Right ventricle myocardium inferior (tissue), 1 donor: ENCODE measurements around the gene CRPPA. TPM values are rescaled to one million over a fixed set of nuclear protein-coding genes. Genes with fewer than 3 reads are reported as not detected.

ENCODE experiments used
- ATAC-seq: fragments of 200-7000 bp; cut with Tn5 transposase; one replicate; pipeline ENCODE4 v1.9.1; 2020; ENCODE audit warnings: mild to moderate bottlenecking, moderate library complexity
- DNase-seq: peaks from one replicate; pipeline ENCODE4 v3.0.0; 2021; ENCODE audit errors: missing footprints
- intact Hi-C: fragments of 100-400 bp; cut with DNase I; formaldehyde crosslinking; loops from one replicate; pipeline ENCODE4 v1.11.0; 2022
- total RNA-seq: library from RNA; stranded (reverse); fragmentation: NEBNext Ultra II Directional; extraction: Animal tissue kit (Norgen Biotek cat#: 25700); gene quantifications from one replicate; pipeline ENCODE4 v1.2.1, GENCODE V29; 2021
- donor health status: DM: no; HTN: yes; CAD: no; lungs with severe emphysema.

CRPPA gene
- total RNA-seq, 1 donor from 2014 or later, result 7.1 TPM

DNA sequence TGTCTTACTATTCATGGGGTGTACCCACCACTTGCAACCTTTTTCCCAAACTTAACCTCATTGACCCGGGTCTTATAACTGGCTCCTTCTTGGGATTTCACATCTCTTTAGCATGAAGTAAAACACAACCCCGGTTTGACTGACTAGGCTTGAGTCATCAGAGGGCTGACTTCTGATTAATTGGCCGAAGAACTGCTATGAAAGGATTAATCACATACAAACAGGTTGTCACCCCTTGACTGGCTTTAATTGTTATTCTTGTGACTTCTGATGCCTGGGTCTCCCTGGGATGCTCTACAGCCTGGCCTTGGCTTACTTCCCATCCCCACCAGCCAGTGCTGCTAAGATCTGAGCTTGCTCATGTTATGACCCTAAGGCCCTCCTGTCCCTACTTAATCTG lies 8.8 kb upstream of the CRPPA start:
- DNase-seq (no peak), ATAC-seq (no peak)
- intact Hi-C loops, result loop anchor here (10.0 kb wide), 1 partner anchor 485 kb away; no protein-coding TSS in a partner anchor

GRCh38 chr7:16428672-16429071 lies 7.3 kb upstream of the CRPPA start:
- DNase-seq (no peak), ATAC-seq (no peak)
- intact Hi-C loops, result no loop called here

GRCh38 chr7:16428182-16428581 lies 6.8 kb upstream of the CRPPA start:
- ATAC-seq (no peak), DNase-seq (no peak)
- intact Hi-C loops, result no loop called here

- ATAC-seq (no peak), DNase-seq (no peak)
- intact Hi-C loops, result loop anchor here (5.0 kb wide), 1 partner anchor 296 kb away; no protein-coding TSS in a partner anchor
Measured at GRCh38 chr7:16423761-16424160, 2.4 kb upstream of the CRPPA start.

GRCh38 chr7:16422917-16423316 lies 1.6 kb upstream of the CRPPA start:
- DNase-seq (no peak), ATAC-seq (no peak)
- intact Hi-C loops, result loop anchor here (5.0 kb wide), 1 partner anchor 296 kb away; no protein-coding TSS in a partner anchor

GRCh38 chr7:16422103-16422435 lies 731 bp upstream of the CRPPA start:
- ATAC-seq, result no peak
- intact Hi-C loops, result loop anchor here (5.0 kb wide), 1 partner anchor 295 kb away; no protein-coding TSS in a partner anchor
- DNase-seq, result no peak

- DNase-seq (peak; percentile 92), ATAC-seq (peak; percentile 96)
- intact Hi-C loops, result loop anchor here (5.0 kb wide), 1 partner anchor 293 kb away; no protein-coding TSS in a partner anchor
Measured at GRCh38 chr7:16420649-16421332, 547 bp downstream of the CRPPA start.

GRCh38 chr7:16420329-16420648 lies 1.0 kb downstream of the CRPPA start:
- ATAC-seq (no peak), DNase-seq (no peak)
- intact Hi-C loops, result loop anchor here (5.0 kb wide), 1 partner anchor 293 kb away; no protein-coding TSS in a partner anchor

DNA sequence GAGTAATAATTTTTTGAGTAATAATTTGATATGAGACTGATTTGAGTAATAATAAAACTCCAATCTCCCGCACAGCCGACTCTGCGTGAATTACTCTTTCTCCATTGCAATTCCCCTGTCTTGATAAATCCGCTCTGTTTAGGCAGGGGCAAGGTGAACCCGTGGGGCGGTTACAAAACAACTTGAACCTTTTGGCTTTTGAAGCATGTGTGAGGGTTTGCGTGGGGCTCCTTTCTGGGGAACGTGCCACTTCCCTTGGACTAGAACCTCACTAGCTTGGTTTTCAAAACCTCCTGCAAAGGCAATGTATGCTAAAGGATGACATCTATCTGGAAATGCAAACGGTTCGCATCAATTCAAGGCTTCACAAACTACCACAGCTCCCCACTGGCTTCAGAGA lies 1.5 kb downstream of the CRPPA start:
- no peak for ATAC-seq
- intact Hi-C loops, result loop anchor here (5.0 kb wide), 1 partner anchor 293 kb away; no protein-coding TSS in a partner anchor
- no peak for DNase-seq

DNA sequence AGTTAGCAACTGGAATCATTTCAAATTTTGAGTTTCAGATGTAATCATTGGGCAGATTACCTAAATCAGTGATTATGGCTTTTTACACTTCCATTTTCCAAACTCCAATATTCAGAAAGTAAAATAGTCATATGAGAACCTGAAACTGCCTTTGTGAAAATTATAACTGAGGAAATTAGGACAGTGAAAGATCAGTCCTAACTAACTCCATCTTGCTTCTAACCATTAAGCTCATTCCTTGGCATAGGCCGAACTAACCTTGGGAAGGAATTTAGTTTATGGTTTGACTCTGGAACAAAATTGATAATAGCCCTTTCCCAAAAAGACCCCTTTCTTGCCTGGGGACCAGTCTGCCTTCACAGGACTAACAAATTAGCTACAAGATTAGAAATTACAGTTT lies 2.2 kb downstream of the CRPPA start:
- no peak for ATAC-seq
- intact Hi-C loops, result no loop called here
- DNase-seq, result no peak

- intact Hi-C loops, result no loop called here
- ATAC-seq (no peak), DNase-seq (no peak)
Measured at GRCh38 chr7:16417906-16418305, 3.4 kb downstream of the CRPPA start.

DNA sequence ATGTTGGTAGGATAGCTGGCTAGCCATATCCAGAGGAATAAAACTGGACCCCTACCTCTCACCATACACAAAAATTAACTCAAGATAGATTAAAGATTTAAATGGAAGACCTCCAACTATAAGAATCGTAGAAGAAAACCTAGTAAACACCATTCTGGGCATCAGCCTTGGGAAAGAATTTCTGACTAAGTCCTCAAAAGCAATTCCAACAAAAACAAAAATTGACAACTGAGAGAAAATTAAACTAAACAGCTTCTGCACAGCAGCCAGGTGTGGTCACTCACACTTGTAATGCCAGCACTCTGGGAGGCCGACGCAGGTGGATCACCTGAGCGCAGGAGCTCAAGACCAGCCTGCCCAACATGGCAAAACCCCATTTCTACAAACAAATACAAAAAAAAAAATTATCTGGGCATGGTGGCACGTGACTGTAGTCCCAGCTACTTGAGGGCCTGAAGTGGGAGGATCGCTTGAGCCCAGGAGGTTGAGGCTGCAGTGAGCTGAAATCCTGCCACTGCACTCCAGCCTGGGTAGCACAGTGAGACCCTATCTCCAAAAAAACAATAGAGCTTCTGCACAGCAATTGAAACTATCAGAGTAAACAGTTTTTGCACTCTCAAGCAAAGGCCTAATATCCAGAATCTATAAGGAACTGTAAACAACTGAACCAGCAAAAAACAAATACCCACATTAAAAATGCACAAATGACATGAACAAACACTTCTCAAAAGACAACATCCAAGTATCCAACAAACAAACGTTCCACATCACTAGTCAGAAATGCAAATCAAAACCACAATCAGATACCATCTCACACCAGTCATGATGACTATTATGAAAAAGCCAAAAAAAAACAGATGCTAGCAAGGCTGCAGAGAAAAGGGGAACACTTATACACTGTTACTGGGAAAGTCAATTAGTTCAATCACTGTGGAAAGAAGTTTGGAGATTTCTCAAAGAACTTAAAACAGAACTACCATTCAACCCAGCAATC lies 4.8 kb downstream of the CRPPA start:
- ATAC-seq (no peak), DNase-seq (no peak)
- intact Hi-C loops, result no loop called here

GRCh38 chr7:16412274-16413254 lies 8.8 kb downstream of the CRPPA start:
- peak; percentile 95 for ATAC-seq
- intact Hi-C loops, result no loop called here
- DNase-seq, result no peak

GRCh38 chr7:16411391-16411790 lies 9.9 kb downstream of the CRPPA start:
- no peak for ATAC-seq
- DNase-seq, result no peak
- intact Hi-C loops, result no loop called here

DNA sequence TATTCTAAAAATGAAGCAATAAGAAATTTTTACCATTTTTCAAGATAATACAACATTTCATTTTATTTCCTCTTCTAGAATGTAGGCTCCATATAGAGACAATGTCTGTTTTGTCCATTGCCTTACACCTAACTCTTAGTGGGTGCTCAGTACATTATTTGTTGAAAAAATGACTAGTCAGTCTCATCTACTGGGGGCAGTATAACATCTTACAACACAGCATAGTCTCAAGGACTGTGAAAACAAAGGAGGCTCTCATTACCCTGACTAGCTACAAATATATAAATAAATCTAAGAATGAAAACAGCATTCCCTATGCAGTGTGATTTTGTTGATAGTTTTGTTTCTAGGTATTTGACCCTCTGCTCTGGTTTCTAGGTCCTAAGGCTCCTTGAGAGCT lies 11.6 kb downstream of the CRPPA start:
- intact Hi-C loops, result no loop called here
- no peak for ATAC-seq

GRCh38 chr7:16404636-16405035 lies 16.7 kb downstream of the CRPPA start:
- DNase-seq, result no peak
- no peak for ATAC-seq
- intact Hi-C loops, result no loop called here

More for the DNA sequence above, 11.6 kb downstream of the CRPPA start:
- no peak for DNase-seq

GRCh38 chr7:16403475-16403874 lies 17.9 kb downstream of the CRPPA start:
- intact Hi-C loops, result no loop called here
- no peak for ATAC-seq
- no peak for DNase-seq

DNA sequence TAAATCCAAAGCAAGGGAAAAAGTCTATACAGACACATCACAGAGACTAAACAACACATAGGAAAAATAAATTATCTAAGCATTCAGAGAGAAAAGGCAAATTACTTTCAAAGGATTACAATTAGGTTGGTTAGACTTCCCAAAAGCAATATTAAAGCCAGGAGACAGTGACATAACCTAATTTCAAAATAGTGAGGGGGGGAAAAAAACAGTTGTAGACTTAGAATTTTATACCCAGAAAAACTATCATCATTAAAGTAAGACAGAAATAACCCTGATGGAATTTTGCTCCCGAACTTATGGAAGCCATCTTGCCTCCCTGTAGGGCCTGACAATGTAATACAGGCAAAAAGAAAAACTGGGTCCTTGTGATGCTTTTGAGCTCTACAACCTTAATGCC lies 18.4 kb downstream of the CRPPA start:
- no peak for DNase-seq
- ATAC-seq, result no peak
- intact Hi-C loops, result no loop called here

DNA sequence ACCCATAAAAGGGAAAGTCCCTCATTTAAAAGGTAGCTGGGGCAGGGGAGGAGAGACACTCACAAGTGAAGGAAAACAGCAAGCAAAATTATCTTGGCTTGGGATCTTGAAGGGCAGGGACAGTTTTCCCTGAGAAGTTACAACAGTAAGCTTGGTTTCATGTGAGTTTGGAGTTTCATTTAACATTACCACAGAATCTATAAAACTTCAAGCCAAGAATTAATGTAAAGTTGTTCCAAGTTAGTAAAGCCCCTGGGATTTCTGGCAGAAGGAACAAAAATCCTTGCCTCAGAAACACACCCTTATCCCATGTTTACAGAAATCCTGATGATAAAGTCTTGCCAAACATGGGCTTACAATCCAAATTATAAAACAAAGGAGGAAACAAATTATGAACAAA lies 19.2 kb downstream of the CRPPA start:
- ATAC-seq (peak; percentile 42), DNase-seq (no peak)
- intact Hi-C loops, result no loop called here
